ENCODE results near the gene APCDD1.
"Not testable (repeated sequence)": the region's sequence is repeated elsewhere in the genome, so short reads cannot be mapped to it uniquely, and the experiment has no call there.

The APCDD1 gene

DNA sequence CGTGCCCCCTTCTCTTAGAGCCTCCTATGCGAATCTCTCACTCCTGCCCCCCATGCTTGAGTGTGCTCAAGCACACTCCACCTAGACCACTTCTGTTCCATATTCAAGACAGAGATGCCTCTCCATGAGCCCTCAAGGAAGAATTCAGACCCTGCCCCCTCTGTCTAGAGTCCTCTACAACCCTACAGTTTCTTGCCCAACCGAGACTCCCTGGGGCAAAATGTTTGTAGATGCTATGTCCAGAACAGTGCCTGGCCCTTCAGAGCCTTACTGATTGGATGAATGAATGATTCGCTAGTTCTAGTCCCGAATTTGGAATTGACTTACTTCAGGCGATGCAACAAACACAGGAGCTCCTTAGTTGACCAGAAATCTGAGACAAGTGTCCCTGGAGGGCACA is 8.7 kb downstream of the APCDD1 start:
- no peak for DNase-seq (ENCODE audit: low read depth)

- no peak for DNase-seq (ENCODE audit: low read depth)
Observed at GRCh38 chr18:10463741-10464140, 9.3 kb downstream of the APCDD1 start.

DNA sequence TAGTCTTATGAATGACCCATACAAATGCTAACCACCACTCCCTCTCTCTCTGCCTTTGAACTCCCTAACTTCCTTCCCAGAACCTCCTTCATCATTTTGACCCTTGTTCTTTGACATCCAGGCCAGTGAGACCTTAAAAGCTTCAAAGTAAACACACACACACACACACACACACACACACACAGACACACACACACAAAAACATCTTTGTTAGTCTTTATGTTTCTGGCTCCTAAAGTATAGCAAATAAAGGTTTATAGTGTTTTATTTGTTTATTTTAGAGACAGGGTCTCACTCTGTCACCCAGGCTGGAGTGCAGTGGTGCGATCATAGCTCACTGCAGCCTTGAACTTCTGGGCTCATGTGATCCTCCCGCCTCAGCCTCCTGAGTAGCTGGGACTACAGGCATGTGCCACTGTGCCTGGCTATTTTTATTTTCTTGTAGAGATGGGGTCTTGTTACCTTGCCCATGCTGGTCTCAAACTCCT is 9.8 kb downstream of the APCDD1 start:
- DNase-seq (ENCODE audit: low read depth): not testable (repeated sequence)

DNA sequence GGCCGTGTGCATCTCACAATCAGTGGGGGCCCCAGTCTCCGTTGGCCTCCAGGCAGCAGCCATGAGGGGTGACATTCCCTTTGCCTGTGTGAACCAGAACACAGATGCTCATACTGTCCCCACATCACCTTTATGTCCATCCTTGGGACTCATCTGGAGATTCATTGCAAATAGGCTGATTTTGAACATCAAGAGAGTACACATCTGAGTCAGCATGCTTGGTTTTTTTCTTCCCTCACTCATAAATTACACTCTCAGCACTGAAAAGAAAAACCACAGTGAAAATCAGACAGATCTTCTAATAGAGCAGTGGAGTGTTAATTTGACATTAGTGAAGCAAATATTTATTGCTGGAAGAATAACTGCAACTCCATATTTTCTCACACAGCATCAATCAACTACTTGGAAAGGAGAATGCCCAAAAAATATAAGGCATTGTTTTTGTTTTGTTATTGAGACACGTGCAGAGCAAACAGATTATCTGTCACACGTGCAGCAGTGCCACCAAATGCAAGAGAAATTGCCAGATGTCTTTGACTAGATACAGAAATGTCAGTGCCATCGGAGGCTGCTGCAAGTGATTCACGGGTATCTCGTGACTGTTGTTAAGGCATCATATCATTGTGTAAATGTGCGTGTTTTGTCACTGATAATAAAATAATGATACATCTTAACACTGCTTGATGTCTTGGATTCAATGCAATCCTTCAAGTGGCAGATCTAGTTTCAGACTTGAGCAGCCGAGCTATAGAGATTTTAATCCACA is 10.9 kb downstream of the APCDD1 start:
- no peak for DNase-seq (ENCODE audit: low read depth)

GRCh38 chr18:10470429-10470828 is 16.0 kb downstream of the APCDD1 start:
- no peak for DNase-seq (ENCODE audit: low read depth)

DNA sequence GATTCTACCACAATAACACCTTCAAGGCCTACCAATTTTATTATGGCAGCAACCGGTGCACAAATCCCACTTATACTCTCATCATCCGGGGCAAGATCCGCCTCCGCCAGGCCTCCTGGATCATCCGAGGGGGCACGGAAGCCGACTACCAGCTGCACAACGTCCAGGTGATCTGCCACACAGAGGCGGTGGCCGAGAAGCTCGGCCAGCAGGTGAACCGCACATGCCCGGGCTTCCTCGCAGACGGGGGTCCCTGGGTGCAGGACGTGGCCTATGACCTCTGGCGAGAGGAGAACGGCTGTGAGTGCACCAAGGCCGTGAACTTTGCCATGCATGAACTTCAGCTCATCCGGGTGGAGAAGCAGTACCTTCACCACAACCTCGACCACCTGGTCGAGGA is 17.1 kb downstream of the APCDD1 start:
- no peak for DNase-seq (ENCODE audit: low read depth)

- DNase-seq (ENCODE audit: low read depth): no peak
Observed at GRCh38 chr18:10473132-10473531, 18.7 kb downstream of the APCDD1 start.

- DNase-seq (ENCODE audit: low read depth): no peak
Observed at GRCh38 chr18:10474309-10474708, 19.9 kb downstream of the APCDD1 start.

DNA sequence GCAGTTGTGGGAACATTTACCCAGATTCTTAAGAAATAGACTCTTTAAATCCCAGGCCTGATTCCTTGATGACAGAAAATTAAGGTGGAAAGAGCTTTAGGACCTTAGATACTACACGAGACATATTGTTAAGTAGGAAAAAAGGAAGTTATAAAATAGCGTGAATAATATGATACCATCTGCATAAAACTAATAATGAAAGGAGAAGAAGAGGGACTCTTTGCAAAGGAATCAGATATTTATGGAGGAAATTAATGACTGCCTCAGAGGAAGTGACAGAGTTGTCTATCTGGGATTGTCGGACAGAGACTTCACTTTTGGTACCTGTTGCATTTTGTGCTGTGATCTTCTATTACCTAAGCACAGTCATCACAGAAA is 20.8 kb downstream of the APCDD1 start:
- DNase-seq (ENCODE audit: low read depth): no peak

- no peak for DNase-seq (ENCODE audit: low read depth)
Observed at GRCh38 chr18:10475654-10476291, 21.3 kb downstream of the APCDD1 start.

DNA sequence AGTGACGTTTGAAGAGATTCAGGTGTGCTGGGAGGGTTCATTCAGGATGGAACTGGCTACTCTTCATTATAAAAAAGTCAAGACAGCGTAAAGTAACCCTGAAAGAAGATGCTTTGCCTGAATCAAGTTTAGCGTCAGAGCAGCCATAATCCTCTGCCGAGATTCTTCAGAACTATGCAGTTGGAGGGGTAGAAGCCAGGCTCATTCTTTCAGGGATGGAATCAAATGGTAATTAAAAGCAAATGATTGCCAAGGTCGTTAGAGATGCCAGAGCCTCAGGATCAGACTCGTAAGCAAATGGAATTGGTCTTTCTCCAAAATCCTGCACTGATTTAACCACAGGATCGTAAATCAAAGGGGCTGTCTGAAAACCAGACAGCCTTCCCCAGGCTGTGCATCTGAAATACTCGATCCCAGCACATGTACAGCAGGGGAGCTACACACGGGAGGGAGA is 21.9 kb downstream of the APCDD1 start:
- no peak for DNase-seq (ENCODE audit: low read depth)

- no peak for DNase-seq (ENCODE audit: low read depth)
Observed at GRCh38 chr18:10477121-10477862, 22.9 kb downstream of the APCDD1 start.

- no peak for DNase-seq (ENCODE audit: low read depth)
Observed at GRCh38 chr18:10477863-10478260, 23.4 kb downstream of the APCDD1 start.

DNA sequence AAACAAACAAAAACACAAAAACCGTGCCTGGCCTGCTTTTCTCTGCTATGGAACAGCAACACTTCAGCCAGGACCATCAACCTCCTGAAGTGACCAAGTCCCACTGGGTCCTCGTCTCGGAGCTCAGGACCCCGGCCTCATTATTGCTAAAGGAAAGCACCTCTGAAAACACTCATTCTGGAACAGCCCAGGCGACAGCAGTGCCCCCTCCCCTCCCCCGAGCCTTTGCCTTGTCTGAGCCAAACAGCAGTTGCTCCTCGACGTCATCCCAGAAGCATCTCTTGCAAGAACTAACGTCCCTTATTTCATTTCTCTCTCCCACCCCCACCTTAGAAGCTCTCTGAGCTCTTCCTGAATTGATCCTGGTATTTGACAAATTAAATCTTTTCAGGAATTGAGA is 27.4 kb downstream of the APCDD1 start:
- no peak for DNase-seq (ENCODE audit: low read depth)

DNA sequence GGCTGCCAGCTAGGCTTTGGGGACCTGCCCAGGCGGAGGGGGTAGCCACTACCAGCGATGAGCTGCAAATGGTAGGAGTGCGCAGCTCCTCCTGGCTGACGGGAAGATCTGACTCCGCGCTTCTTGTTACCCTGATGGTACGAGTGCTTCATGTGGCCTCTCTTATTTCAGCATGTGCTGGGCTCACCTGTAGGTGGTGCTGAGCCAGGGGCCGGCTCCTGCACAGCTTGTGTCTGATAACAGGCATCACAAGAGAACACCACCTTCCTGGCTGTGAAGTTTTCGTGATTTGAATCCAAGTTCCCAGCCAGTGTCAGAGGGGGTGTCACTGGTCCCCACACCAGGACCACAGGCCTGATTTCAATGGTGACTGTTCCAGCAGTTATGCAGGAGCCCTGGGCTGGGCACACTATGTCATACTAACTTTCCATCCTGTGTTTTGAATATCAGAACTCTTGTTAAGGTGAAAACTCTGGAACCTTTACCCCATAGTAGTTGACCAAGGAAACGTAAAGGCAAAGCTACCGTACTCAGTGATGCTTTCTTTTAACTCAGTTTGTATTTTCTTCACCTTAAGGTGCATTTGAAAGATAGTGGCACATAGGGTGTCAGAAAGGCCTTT is 28.0 kb downstream of the APCDD1 start:
- DNase-seq (ENCODE audit: low read depth): no peak

DNA sequence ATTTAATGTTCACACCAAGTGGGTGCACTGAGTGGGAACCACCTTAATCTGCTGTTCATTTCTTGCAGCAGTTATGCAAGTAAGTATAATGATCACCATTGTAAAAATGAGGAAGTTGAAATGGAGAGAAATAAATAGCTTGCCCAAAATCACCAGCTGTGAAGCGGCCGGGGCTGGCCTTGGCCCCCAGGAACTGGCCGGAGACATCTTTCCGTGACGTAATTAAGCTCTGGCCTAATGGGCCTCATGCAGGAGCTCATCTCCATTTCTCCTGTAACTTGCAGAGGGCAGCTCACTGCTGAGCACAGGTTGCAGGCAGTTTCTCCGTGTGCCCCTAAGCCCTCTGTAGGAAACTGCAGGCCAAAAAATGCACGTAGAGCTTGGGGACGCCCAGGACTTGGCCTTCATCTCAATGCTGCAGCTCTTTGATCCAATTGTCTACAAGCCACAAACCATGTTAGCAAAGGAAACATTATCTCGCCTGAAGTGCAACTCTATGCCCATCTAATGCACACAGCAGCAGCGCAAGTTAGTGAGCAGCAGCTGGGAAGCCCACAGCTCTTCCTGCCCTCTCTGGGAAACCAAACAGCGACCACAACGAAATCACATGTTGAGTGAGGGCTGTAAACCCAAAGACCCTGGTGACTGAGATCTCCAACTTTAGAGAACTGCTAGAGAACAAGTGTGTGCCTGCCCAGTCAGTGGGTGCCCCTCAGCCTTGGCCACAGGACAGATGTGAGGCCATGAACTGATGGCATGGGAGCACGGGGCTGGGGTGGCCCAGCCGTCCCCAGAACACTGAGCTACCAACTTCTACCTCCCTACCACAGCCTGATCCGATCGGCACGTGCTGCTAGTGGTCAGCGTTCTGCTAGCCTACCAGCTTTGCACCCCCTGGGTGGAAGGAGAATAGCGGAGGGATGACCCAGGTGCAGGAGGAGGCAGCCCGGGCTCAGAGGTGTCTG is 28.8 kb downstream of the APCDD1 start:
- no peak for DNase-seq (ENCODE audit: low read depth)

DNA sequence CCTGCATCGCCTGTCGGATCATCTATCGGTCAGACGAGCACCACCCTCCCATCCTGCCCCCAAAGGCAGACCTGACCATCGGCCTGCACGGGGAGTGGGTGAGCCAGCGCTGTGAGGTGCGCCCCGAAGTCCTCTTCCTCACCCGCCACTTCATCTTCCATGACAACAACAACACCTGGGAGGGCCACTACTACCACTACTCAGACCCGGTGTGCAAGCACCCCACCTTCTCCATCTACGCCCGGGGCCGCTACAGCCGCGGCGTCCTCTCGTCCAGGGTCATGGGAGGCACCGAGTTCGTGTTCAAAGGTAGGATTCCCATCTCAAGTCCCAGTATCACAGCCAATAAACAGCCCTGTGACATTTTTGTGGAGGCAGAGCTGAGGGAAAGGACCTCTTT is 31.0 kb downstream of the APCDD1 start:
- DNase-seq (ENCODE audit: low read depth): no peak

DNA sequence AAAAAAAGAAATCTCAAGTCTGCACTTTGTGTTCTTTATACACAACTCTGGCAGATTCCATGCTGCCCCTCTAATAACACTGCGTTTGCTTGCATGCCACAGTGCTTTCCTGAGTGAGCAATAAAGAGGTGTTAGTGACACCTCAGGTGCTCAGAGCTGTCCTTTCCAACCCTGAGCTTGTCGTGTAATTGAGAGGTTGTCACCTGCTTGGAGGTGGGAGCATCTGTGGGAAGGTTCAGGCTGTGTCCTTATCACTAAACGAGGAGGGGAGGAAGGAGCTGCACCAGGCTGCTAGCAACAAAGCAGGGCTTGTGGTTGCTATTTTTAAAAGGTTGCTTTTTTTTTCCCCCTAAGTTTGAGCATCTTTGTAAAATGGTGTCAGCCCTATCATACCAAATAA is 31.9 kb downstream of the APCDD1 start:
- DNase-seq (ENCODE audit: low read depth): no peak

DNA sequence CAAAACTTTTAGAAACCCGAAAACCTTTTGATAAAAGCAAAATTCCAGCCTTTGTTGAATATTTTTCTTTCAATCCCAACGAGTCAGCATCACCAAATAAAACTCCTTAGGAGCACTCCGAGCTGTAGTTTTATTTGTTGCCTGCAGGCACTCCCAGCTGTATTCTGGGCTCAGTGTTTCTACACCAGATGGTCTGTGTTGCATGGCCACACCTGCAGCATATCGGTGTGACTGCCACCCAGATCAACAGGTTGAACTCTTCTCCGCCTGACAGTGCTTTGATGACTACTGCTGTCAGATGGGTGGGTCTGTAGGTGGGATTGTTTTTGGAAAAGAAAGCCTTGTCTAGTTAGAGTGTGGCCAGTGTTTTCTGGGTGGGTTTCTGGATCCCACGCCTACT is 32.7 kb downstream of the APCDD1 start:
- DNase-seq (ENCODE audit: low read depth): no peak

DNA sequence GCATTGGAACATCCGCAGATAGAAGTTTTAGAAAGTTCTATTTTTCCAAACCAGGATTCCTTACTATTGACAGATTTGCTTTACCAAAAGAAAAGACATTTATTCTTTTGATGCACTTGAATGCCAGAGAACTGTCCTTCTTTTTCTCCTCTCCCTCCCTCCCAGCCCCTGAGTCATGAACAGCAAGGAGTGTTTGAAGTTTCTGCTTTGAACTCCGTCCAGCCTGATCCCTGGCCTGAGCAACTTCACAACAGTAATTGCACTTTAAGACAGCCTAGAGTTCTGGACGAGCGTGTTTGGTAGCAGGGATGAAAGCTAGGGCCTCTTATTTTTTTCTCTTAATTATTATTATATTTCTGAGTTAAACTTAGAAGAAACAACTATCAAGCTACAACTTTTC is 33.6 kb downstream of the APCDD1 start:
- DNase-seq (ENCODE audit: low read depth): no peak

GRCh38 chr18:10490401-10491165 is 36.1 kb downstream of the APCDD1 start:
- peak; percentile 8 for DNase-seq (ENCODE audit: low read depth)
